Activated naive CD4-positive, alpha-beta T cell treated with anti-CD3 and anti-CD28 coated beads, Interleukin-2, amount 10 ng/mL, durations not matched to agents 7 days and 5 days (primary cell): Measurements from ENCODE around the gene OLFM3.

Source experiments
- CTCF ChIA-PET: fragments of 350-600 bp; sonication (Branson Sonifier 250); formaldehyde crosslinking; loops from one replicate; lab custom pipeline; 2021; ENCODE audit warnings: antibody characterized with exemption; lab: Charles Lee
- DNase-seq: peaks from one replicate; pipeline ENCODE4 v3.0.0-alpha.2; 2020
- H3K27ac Mint-ChIP-seq: one replicate; pipeline ENCODE4 v1.8.0; 2021; ENCODE audit warnings: mild to moderate bottlenecking, moderate library complexity, mixed read lengths
- H3K27me3 Mint-ChIP-seq: one replicate; pipeline ENCODE4 v1.8.0; 2021; ENCODE audit warnings: mild to moderate bottlenecking, mixed read lengths
- H3K36me3 Mint-ChIP-seq: one replicate; pipeline ENCODE4 v1.8.0; 2021; ENCODE audit warnings: mixed read lengths
- H3K4me1 Mint-ChIP-seq: one replicate; pipeline ENCODE4 v1.8.0; 2021; ENCODE audit warnings: mixed read lengths
- H3K4me3 Mint-ChIP-seq: one replicate; pipeline ENCODE4 v1.8.0; 2021; ENCODE audit warnings: mild to moderate bottlenecking, moderate library complexity, mixed read lengths
- H3K9me3 Mint-ChIP-seq: one replicate; pipeline ENCODE4 v1.8.0; 2021; ENCODE audit warnings: mixed read lengths

Gene OLFM3

GRCh38 chr1:101996825-101997465, at the start of gene OLFM3:
Gene OLFM3, minus strand, starts transcription at chr1:101996926.
- H3K9me3 Mint-ChIP-seq, result no peaks in the 10 kb centered on the region
- no peaks in the 10 kb centered on the region for H3K4me1 Mint-ChIP-seq
- CTCF ChIA-PET, result no interaction called here
- peaks cover 9% of the 10 kb centered on the region for H3K27me3 Mint-ChIP-seq
- no peaks in the 10 kb centered on the region for H3K36me3 Mint-ChIP-seq
- DNase-seq, result no peak
- no peak within 1 kb of the TSS for H3K27ac Mint-ChIP-seq
- no peak within 1 kb of the TSS for H3K4me3 Mint-ChIP-seq

GRCh38 chr1:102045752-102046151, 49.0 kb upstream of the OLFM3 start:
- H3K27ac Mint-ChIP-seq, result no peak overlapping the region
- H3K4me3 Mint-ChIP-seq, result no peak overlapping the region
- CTCF ChIA-PET, result no interaction called here
- no peaks in the 10 kb centered on the region for H3K4me1 Mint-ChIP-seq
- H3K36me3 Mint-ChIP-seq, result no peaks in the 10 kb centered on the region
- H3K27me3 Mint-ChIP-seq, result no peaks in the 10 kb centered on the region
- no peak for DNase-seq
- no peaks in the 10 kb centered on the region for H3K9me3 Mint-ChIP-seq

- no peaks in the 10 kb centered on the region for H3K27me3 Mint-ChIP-seq
- CTCF ChIA-PET, result no interaction called here
- H3K36me3 Mint-ChIP-seq, result no peaks in the 10 kb centered on the region
- H3K4me1 Mint-ChIP-seq, result no peaks in the 10 kb centered on the region
- no peak overlapping the region for H3K4me3 Mint-ChIP-seq
- H3K9me3 Mint-ChIP-seq, result no peaks in the 10 kb centered on the region
- no peak for DNase-seq
- H3K27ac Mint-ChIP-seq, result no peak overlapping the region
Observed at GRCh38 chr1:102032534-102032933, 35.8 kb upstream of the OLFM3 start.

- Mint-ChIP-seq H3K9me3 (peaks cover 7% of the 10 kb centered on the region), H3K4me1 (no peaks in the 10 kb centered on the region), H3K27ac (no peak overlapping the region), H3K36me3 (no peaks in the 10 kb centered on the region), H3K27me3 (no peaks in the 10 kb centered on the region), H3K4me3 (no peak overlapping the region)
- CTCF ChIA-PET, result no interaction called here
- no peak for DNase-seq
Observed at GRCh38 chr1:102019530-102019929, 22.8 kb upstream of the OLFM3 start.

GRCh38 chr1:102015728-102016127, 19.0 kb upstream of the OLFM3 start:
- Mint-ChIP-seq H3K27me3 (no peaks in the 10 kb centered on the region), H3K4me3 (no peak overlapping the region), H3K9me3 (peaks cover 2% of the 10 kb centered on the region), H3K36me3 (no peaks in the 10 kb centered on the region), H3K27ac (no peak overlapping the region), H3K4me1 (no peaks in the 10 kb centered on the region)
- CTCF ChIA-PET, result no interaction called here
- no peak for DNase-seq

- no peak overlapping the region for H3K4me3 Mint-ChIP-seq
Observed at GRCh38 chr1:102002057-102002456, 5.3 kb upstream of the OLFM3 start.

GRCh38 chr1:101995984-101996745, 561 bp downstream of the OLFM3 start:
- Mint-ChIP-seq H3K9me3 (no peaks in the 10 kb centered on the region), H3K4me1 (no peaks in the 10 kb centered on the region), H3K27ac (no peak overlapping the region), H3K4me3 (no peak overlapping the region), H3K36me3 (no peaks in the 10 kb centered on the region), H3K27me3 (peaks cover 9% of the 10 kb centered on the region)
- no peak for DNase-seq
- CTCF ChIA-PET, result no interaction called here

More at GRCh38 chr1:102002057-102002456, 5.3 kb upstream of the OLFM3 start:
- CTCF ChIA-PET, result no interaction called here
- Mint-ChIP-seq H3K27ac (no peak overlapping the region), H3K27me3 (peaks cover under 1% of the 10 kb centered on the region), H3K4me1 (no peaks in the 10 kb centered on the region), H3K9me3 (no peaks in the 10 kb centered on the region), H3K36me3 (no peaks in the 10 kb centered on the region)
- DNase-seq, result no peak

- H3K4me1 Mint-ChIP-seq, result no peaks in the 10 kb centered on the region
- no peaks in the 10 kb centered on the region for H3K9me3 Mint-ChIP-seq
- peaks cover 9% of the 10 kb centered on the region for H3K27me3 Mint-ChIP-seq
- CTCF ChIA-PET, result no interaction called here
- DNase-seq, result no peak
- H3K27ac Mint-ChIP-seq, result no peak overlapping the region
- no peak overlapping the region for H3K4me3 Mint-ChIP-seq
- H3K36me3 Mint-ChIP-seq, result no peaks in the 10 kb centered on the region
Observed at GRCh38 chr1:101993710-101994109, 3.0 kb downstream of the OLFM3 start.

GRCh38 chr1:101992821-101993575, 3.7 kb downstream of the OLFM3 start:
- Mint-ChIP-seq H3K27ac (no peak overlapping the region), H3K36me3 (no peaks in the 10 kb centered on the region), H3K27me3 (peaks cover 9% of the 10 kb centered on the region), H3K4me1 (no peaks in the 10 kb centered on the region), H3K9me3 (no peaks in the 10 kb centered on the region), H3K4me3 (no peak overlapping the region)
- DNase-seq, result no peak
- CTCF ChIA-PET, result no interaction called here

- no peak overlapping the region for H3K27ac Mint-ChIP-seq
- H3K9me3 Mint-ChIP-seq, result no peaks in the 10 kb centered on the region
- H3K4me3 Mint-ChIP-seq, result no peak overlapping the region
- H3K36me3 Mint-ChIP-seq, result no peaks in the 10 kb centered on the region
- no peak for DNase-seq
- no peaks in the 10 kb centered on the region for H3K27me3 Mint-ChIP-seq
- CTCF ChIA-PET, result no interaction called here
- no peaks in the 10 kb centered on the region for H3K4me1 Mint-ChIP-seq
Observed at GRCh38 chr1:101980974-101981373, 15.8 kb downstream of the OLFM3 start.

- Mint-ChIP-seq H3K4me3 (no peak overlapping the region), H3K36me3 (no peaks in the 10 kb centered on the region), H3K27ac (no peak overlapping the region), H3K4me1 (no peaks in the 10 kb centered on the region), H3K27me3 (no peaks in the 10 kb centered on the region), H3K9me3 (no peaks in the 10 kb centered on the region)
- DNase-seq, result no peak
- CTCF ChIA-PET, result no interaction called here
Observed at GRCh38 chr1:101977266-101977665, 19.5 kb downstream of the OLFM3 start.

- no peaks in the 10 kb centered on the region for H3K9me3 Mint-ChIP-seq
- CTCF ChIA-PET, result no interaction called here
- DNase-seq, result no peak
- H3K27me3 Mint-ChIP-seq, result no peaks in the 10 kb centered on the region
- no peaks in the 10 kb centered on the region for H3K36me3 Mint-ChIP-seq
- H3K27ac Mint-ChIP-seq, result no peak overlapping the region
- no peaks in the 10 kb centered on the region for H3K4me1 Mint-ChIP-seq
- no peak overlapping the region for H3K4me3 Mint-ChIP-seq
Observed at GRCh38 chr1:101976161-101976560, 20.6 kb downstream of the OLFM3 start.

GRCh38 chr1:101975371-101975770, 21.4 kb downstream of the OLFM3 start:
- H3K4me3 Mint-ChIP-seq, result no peak overlapping the region
- H3K4me1 Mint-ChIP-seq, result no peaks in the 10 kb centered on the region
- H3K36me3 Mint-ChIP-seq, result no peaks in the 10 kb centered on the region
- H3K9me3 Mint-ChIP-seq, result no peaks in the 10 kb centered on the region
- H3K27ac Mint-ChIP-seq, result no peak overlapping the region
- no peaks in the 10 kb centered on the region for H3K27me3 Mint-ChIP-seq
- no peak for DNase-seq
- CTCF ChIA-PET, result no interaction called here

GRCh38 chr1:101974599-101975274, 22.0 kb downstream of the OLFM3 start:
- no peaks in the 10 kb centered on the region for H3K4me1 Mint-ChIP-seq
- no peak overlapping the region for H3K4me3 Mint-ChIP-seq
- no peaks in the 10 kb centered on the region for H3K36me3 Mint-ChIP-seq
- H3K27me3 Mint-ChIP-seq, result no peaks in the 10 kb centered on the region
- CTCF ChIA-PET, result no interaction called here
- no peak for DNase-seq
- no peaks in the 10 kb centered on the region for H3K9me3 Mint-ChIP-seq
- H3K27ac Mint-ChIP-seq, result no peak overlapping the region
